HCT116 (cell line): Measurements from ENCODE around the gene UMODL1. TPM values are rescaled to one million over a fixed set of nuclear protein-coding genes. Genes with fewer than 3 reads are reported as not detected.

ENCODE experiments used
- ATAC-seq: fragments of 200-7000 bp; cut with Tn5 transposase; 2 replicates; pipeline ENCODE4 v1.9.1; 2020; ENCODE audit warnings: mild to moderate bottlenecking, moderate library complexity
- BruUV-seq: library from RNA; stranded (reverse); fragments of 400-500 nt; replicated peaks from 2 replicates; lab custom pipeline; 2021; lab: Mats Ljungman, UMichigan
- CTCF ChIA-PET: fragments of 300-600 bp; sonication (Branson Sonifier 250); formaldehyde crosslinking; loops from one replicate; lab custom pipeline; 2021; ENCODE audit warnings: antibody characterized with exemption; lab: Charles Lee
- POLR2A ChIA-PET: fragments of 300-600, 350-600 bp; sonication (Branson Sonifier 250); formaldehyde crosslinking; loops from one replicate; lab custom pipeline; 2021; ENCODE audit warnings: antibody characterized with exemption; lab: Charles Lee
- RAD21 ChIA-PET, 2 experiments: fragments of 300-600 bp; sonication (Branson Sonifier 250); formaldehyde crosslinking; loops; one replicate each; lab custom pipeline; 2023; ENCODE audit warnings: low total read pairs in 2 of 2; ENCODE audit not compliant: uncharacterized antibody in 2 of 2, unreplicated experiment in 2 of 2, low non-redundant PET in 1 of 2; lab: Charles Lee
- DNase-seq: peaks from one replicate; pipeline ENCODE4 v3.0.0-alpha.2; 2010; ENCODE audit warnings: low read depth, low spot score
- H2AFZ ChIP-seq: fragments of 200-600 bp; shearing (Covaris generic), sonication (generic); 2 replicates; pipeline ENCODE4 v1.6.1; 2017; ENCODE audit warnings: low read depth, mixed run types, mixed read lengths, antibody characterized with exemption, low read length; ENCODE audit not compliant: poor library complexity, severe bottlenecking
- H3K27ac ChIP-seq: 2 replicates; pipeline ENCODE4 v1.5.1; 2012; ENCODE audit warnings: low read depth, low read length
- H3K27me3 ChIP-seq: fragments of 200-600 bp; sonication (generic); 2 replicates; pipeline ENCODE4 v1.6.1; 2016; ENCODE audit warnings: mixed run types, low read length, mixed read lengths; ENCODE audit not compliant: insufficient read depth
- H3K36me3 ChIP-seq, 2 experiments: fragments of 200-500 bp in 1 of 2; fragments of 200-600 bp in 1 of 2; sonication (Bioruptor generic) in 1 of 2; sonication (generic) in 1 of 2; 2 replicates each; pipeline versions ENCODE4 v1.5.1 to v1.6.1; 2014 to 2016; ENCODE audit warnings: low read length in 2 of 2, inconsistent platforms in 1 of 2, mixed read lengths in 1 of 2, mixed run types in 1 of 2; ENCODE audit not compliant: insufficient read depth in 2 of 2, control insufficient read depth in 1 of 2
- H3K4me1 ChIP-seq, 2 experiments: fragments of 200-600 bp in 1 of 2; sonication (generic) in 1 of 2; 2 replicates each; pipeline versions ENCODE4 v1.5.1 to v1.6.1; 2012 to 2017; ENCODE audit warnings: low read length in 2 of 2, inconsistent platforms in 1 of 2, mild to moderate bottlenecking in 1 of 2, mixed read lengths in 1 of 2, mixed run types in 1 of 2, moderate library complexity in 1 of 2; ENCODE audit not compliant: insufficient read depth in 2 of 2, control insufficient read depth in 1 of 2
- H3K4me2 ChIP-seq: fragments of 200-600 bp; sonication (generic); 2 replicates; pipeline ENCODE4 v1.6.1; 2017; ENCODE audit warnings: mixed run types, low read length, mixed read lengths
- H3K4me3 ChIP-seq, 2 experiments: fragments of 200-600 bp in 1 of 2; sonication (generic) in 1 of 2; replicated peaks in 1 of 2; 2 replicates each; pipeline ENCODE4 v1.5.1; 2011 to 2016; ENCODE audit warnings: low read length in 2 of 2, control low read depth in 1 of 2, low read depth in 1 of 2, mild to moderate bottlenecking in 1 of 2, mixed read lengths in 1 of 2, mixed run types in 1 of 2
- H3K79me2 ChIP-seq: fragments of 200-600 bp; sonication (generic); 2 replicates; pipeline ENCODE4 v1.6.1; 2017; ENCODE audit warnings: mild to moderate bottlenecking, mixed run types, low read length, moderate library complexity, mixed read lengths; ENCODE audit not compliant: insufficient read depth
- H3K9ac ChIP-seq: fragments of 200-600 bp; sonication (generic); 2 replicates; pipeline ENCODE4 v1.6.1; 2016; ENCODE audit warnings: low read length, mixed read lengths
- H3K9me2 ChIP-seq: fragments of 200-600 bp; sonication (generic), shearing (Covaris generic); 2 replicates; pipeline ENCODE4 v1.6.1; 2017; ENCODE audit warnings: mixed run types, mild to moderate bottlenecking, moderate library complexity; ENCODE audit not compliant: insufficient read depth
- H3K9me3 ChIP-seq, 2 experiments: fragments of 200-500 bp in 1 of 2; fragments of 200-600 bp in 1 of 2; sonication (Bioruptor generic) in 1 of 2; sonication (generic) in 1 of 2; 2 replicates each; pipeline ENCODE4 v1.6.1; 2014 to 2017; ENCODE audit warnings: low read length in 2 of 2, mixed read lengths in 2 of 2, inconsistent platforms in 1 of 2, low read depth in 1 of 2, mild to moderate bottlenecking in 1 of 2, mixed run types in 1 of 2, moderate library complexity in 1 of 2; ENCODE audit not compliant: control insufficient read depth in 1 of 2, insufficient read depth in 1 of 2
- H4K20me1 ChIP-seq: fragments of 200-600 bp; sonication (generic), shearing (Covaris generic); 2 replicates; pipeline ENCODE4 v1.6.1; 2017; ENCODE audit warnings: mixed run types, mild to moderate bottlenecking, moderate library complexity; ENCODE audit not compliant: insufficient read depth
- ATF3 ChIP-seq: IDR thresholded peaks from 2 replicates; pipeline ENCODE4 v1.6.1; 2012
- CBX3 ChIP-seq: IDR thresholded peaks from 2 replicates; pipeline ENCODE4 v1.6.1; 2012; ENCODE audit warnings: low read depth
- CEBPB ChIP-seq: IDR thresholded peaks from 2 replicates; pipeline ENCODE4 v1.6.1; 2012; ENCODE audit warnings: low read depth
- EZH2 ChIP-seq: fragments of 200-600 bp; sonication (generic); IDR thresholded peaks from 2 replicates; pipeline ENCODE4 v1.6.1; 2017; ENCODE audit warnings: antibody characterized with exemption, mixed run types
- EZH2phosphoT487 ChIP-seq: fragments of 200-600 bp; IDR thresholded peaks from 2 replicates; pipeline ENCODE4 v1.6.1; 2018; ENCODE audit warnings: antibody characterized with exemption, borderline replicate concordance
- FOSL1 ChIP-seq: IDR thresholded peaks from 2 replicates; pipeline ENCODE4 v1.6.1; 2012; ENCODE audit warnings: low read depth
- POLR2A ChIP-seq: IDR thresholded peaks from 2 replicates; pipeline ENCODE4 v1.7.0; 2011; ENCODE audit warnings: borderline replicate concordance; ENCODE audit not compliant: insufficient read depth, insufficient read length; ENCODE audit errors: extremely low read depth
- RAD21 ChIP-seq: IDR thresholded peaks from 2 replicates; pipeline ENCODE4 v1.6.1; 2012; ENCODE audit warnings: low read depth, mild to moderate bottlenecking
- SIN3A ChIP-seq: IDR thresholded peaks from 2 replicates; pipeline ENCODE4 v1.6.1; 2012; ENCODE audit warnings: low read depth
- SP1 ChIP-seq: IDR thresholded peaks from 2 replicates; pipeline ENCODE4 v1.6.1; 2012; ENCODE audit warnings: low read depth
- TCF7L2 ChIP-seq: IDR thresholded peaks from 2 replicates; pipeline ENCODE4 v1.7.0; 2011; ENCODE audit warnings: borderline replicate concordance, inconsistent platforms; ENCODE audit not compliant: insufficient read depth, insufficient read length; ENCODE audit errors: extremely low read depth
- ZFX ChIP-seq: fragments of 450-650 bp; IDR thresholded peaks from 2 replicates; pipeline ENCODE4 v1.6.1; 2017
- ZNF274 ChIP-seq: fragments of 200-500 bp; sonication (Bioruptor generic); IDR thresholded peaks from 2 replicates; pipeline ENCODE4 v1.6.1; 2014; ENCODE audit warnings: mild to moderate bottlenecking, low read depth, low read length, inconsistent platforms
- intact Hi-C: fragments of 100-400 bp; cut with micrococcal nuclease; formaldehyde crosslinking; loops from 2 replicates; pipeline ENCODE4 v1.10.0; 2022
- total RNA-seq: library from RNA; stranded (reverse); gene quantifications from one replicate; pipeline ENCODE4 v1.2.1, GENCODE V29; 2021; ENCODE audit not compliant: unreplicated experiment

Gene UMODL1
- total RNA-seq, 1 experiment from 2014 or later, result not detected

DNA sequence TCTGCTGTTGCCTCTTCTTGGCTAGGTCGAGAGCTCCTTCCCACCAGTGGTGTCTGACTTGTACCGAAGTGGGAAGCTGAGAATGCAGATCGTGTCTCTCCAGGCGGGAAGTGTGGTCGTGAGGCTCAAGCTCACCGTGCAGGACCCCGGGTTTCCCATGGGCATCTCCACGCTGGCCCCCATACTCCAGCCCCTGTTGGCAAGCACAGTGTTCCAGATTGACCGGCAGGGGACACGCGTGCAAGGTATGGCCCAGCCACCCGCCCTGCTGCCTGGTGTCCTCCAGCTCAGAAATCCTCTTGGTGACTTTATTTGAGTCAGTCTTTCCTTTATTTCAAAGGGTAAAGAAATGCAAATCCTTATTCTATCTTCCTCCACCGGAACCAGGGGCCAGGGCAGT is 32.7 kb downstream of the UMODL1 start:
- no TSS peak for BruUV-seq
- no peaks in the 10 kb centered on the region for H3K9me2 ChIP-seq
- H3K27ac ChIP-seq, result no peak overlapping the region
- H3K36me3 ChIP-seq, result no peaks in the 10 kb centered on the region
- H3K27me3 ChIP-seq, result peaks cover 5% of the 10 kb centered on the region; the same call in 1 of the 2 replicates
- no peaks in the 10 kb centered on the region for H3K79me2 ChIP-seq
- H3K4me3 ChIP-seq, result no peak overlapping the region
- H3K4me2 ChIP-seq, result no peak overlapping the region
- CTCF ChIA-PET, result no interaction called here
- no peak overlapping the region for H3K9ac ChIP-seq
- no peaks in the 10 kb centered on the region for H3K9me3 ChIP-seq
- no peak for DNase-seq
- no peaks in the 10 kb centered on the region for H4K20me1 ChIP-seq
- POLR2A ChIA-PET, result no interaction called here
- intact Hi-C loops, result no loop called here
- no peak for ATAC-seq
- RAD21 ChIA-PET, result no interaction called here
- no peak overlapping the region for H2AFZ ChIP-seq
- TF ChIP-seq ZFX (no peak), POLR2A (no peak), TCF7L2 (no peak), CEBPB (no peak), SIN3A (no peak), FOSL1 (no peak), ZNF274 (no peak), ATF3 (no peak), RAD21 (no peak), SP1 (no peak), CBX3 (no peak), EZH2phosphoT487 (no peak), EZH2 (no peak)
- peaks cover 0 to 4% of the 10 kb centered on the region in 2 experiments; a peak in 1 of 4 replicates for H3K4me1 ChIP-seq
